Trophoblast cell (in vitro differentiated cells and primary cell): ENCODE data around the gene DNAH2.
A peak's percentile ranks its signal among the peaks of the same experiment; 100 is the strongest.

Source experiments
- DNase-seq, 2 donors: peaks; one replicate each; pipeline ENCODE4 v3.0.0-alpha.2; 2016
- H2AFZ ChIP-seq: 2 replicates; pipeline ENCODE4 v1.6.1; 2013; ENCODE audit warnings: low read length, moderate library complexity, mild to moderate bottlenecking; ENCODE audit not compliant: insufficient read depth, poor library complexity
- H2AK5ac ChIP-seq: 2 replicates; pipeline ENCODE4 v1.6.1; 2013; ENCODE audit warnings: mild to moderate bottlenecking, low read length
- H2BK120ac ChIP-seq: 2 replicates; pipeline ENCODE4 v1.6.1; 2013; ENCODE audit warnings: low read length, mild to moderate bottlenecking, moderate library complexity; ENCODE audit not compliant: insufficient read depth, poor library complexity
- H2BK12ac ChIP-seq: 2 replicates; pipeline ENCODE4 v1.6.1; 2013; ENCODE audit warnings: mild to moderate bottlenecking, low read length, moderate library complexity
- H2BK5ac ChIP-seq: 2 replicates; pipeline ENCODE4 v1.6.1; 2013; ENCODE audit warnings: low read length, low read depth, moderate library complexity, mild to moderate bottlenecking; ENCODE audit not compliant: poor library complexity
- H3K14ac ChIP-seq: 2 replicates; pipeline ENCODE4 v1.6.1; 2013; ENCODE audit warnings: mild to moderate bottlenecking, low read length
- H3K18ac ChIP-seq: 2 replicates; pipeline ENCODE4 v1.6.1; 2013; ENCODE audit warnings: mild to moderate bottlenecking, low read length
- H3K23ac ChIP-seq: 2 replicates; pipeline ENCODE4 v1.6.1; 2013; ENCODE audit warnings: low read length
- H3K27ac ChIP-seq: 2 replicates; pipeline ENCODE4 v1.5.1; 2013; ENCODE audit warnings: low read depth, mild to moderate bottlenecking, inconsistent platforms, low read length, moderate library complexity
- H3K27me3 ChIP-seq: 2 replicates; pipeline ENCODE4 v1.6.1; 2013; ENCODE audit warnings: inconsistent platforms, mild to moderate bottlenecking, low read length, moderate library complexity; ENCODE audit not compliant: insufficient read depth
- H3K36me3 ChIP-seq, 2 experiments: 1 replicate in 1 of 2; 2 replicates in 1 of 2; pipeline ENCODE4 v1.6.1; 2013; ENCODE audit warnings: low read length in 2 of 2, mild to moderate bottlenecking in 2 of 2, moderate library complexity in 1 of 2; ENCODE audit not compliant: insufficient read depth in 2 of 2, control insufficient read depth in 1 of 2
- H3K4ac ChIP-seq: 2 replicates; pipeline ENCODE4 v1.6.1; 2013; ENCODE audit warnings: low read depth, mild to moderate bottlenecking, low read length, moderate library complexity
- H3K4me1 ChIP-seq, 2 experiments: 1 replicate in 1 of 2; 2 replicates in 1 of 2; pipeline ENCODE4 v1.6.1; 2013; ENCODE audit warnings: low read length in 2 of 2, mild to moderate bottlenecking in 2 of 2, moderate library complexity in 1 of 2; ENCODE audit not compliant: insufficient read depth in 2 of 2, control insufficient read depth in 1 of 2
- H3K4me2 ChIP-seq: 2 replicates; pipeline ENCODE4 v1.6.1; 2013; ENCODE audit warnings: inconsistent platforms, mild to moderate bottlenecking, low read length, moderate library complexity
- H3K4me3 ChIP-seq: 2 replicates; pipeline ENCODE4 v1.5.1; 2013; ENCODE audit warnings: mild to moderate bottlenecking, low read depth, low read length, inconsistent platforms
- H3K79me1 ChIP-seq: one replicate; pipeline ENCODE4 v1.6.1; 2013; ENCODE audit warnings: low read length
- H3K79me2 ChIP-seq: 2 replicates; pipeline ENCODE4 v1.6.1; 2013; ENCODE audit warnings: low read length, mild to moderate bottlenecking; ENCODE audit not compliant: control insufficient read depth, insufficient read depth, poor library complexity
- H3K9ac ChIP-seq: 2 replicates; pipeline ENCODE4 v1.6.1; 2013; ENCODE audit warnings: mild to moderate bottlenecking, low read length
- H3K9me3 ChIP-seq: 2 replicates; pipeline ENCODE4 v1.6.1; 2013; ENCODE audit warnings: low read depth, mild to moderate bottlenecking, control low read depth, inconsistent platforms, low read length; ENCODE audit not compliant: insufficient read depth
- H4K12ac ChIP-seq: 2 replicates; pipeline ENCODE4 v1.6.1; 2013; ENCODE audit warnings: low read depth, mild to moderate bottlenecking, low read length, moderate library complexity
- H4K8ac ChIP-seq: 2 replicates; pipeline ENCODE4 v1.6.1; 2013; ENCODE audit warnings: low read depth, mild to moderate bottlenecking, low read length, moderate library complexity
- H4K91ac ChIP-seq: one replicate; pipeline ENCODE4 v1.6.1; 2013; ENCODE audit warnings: low read depth, mild to moderate bottlenecking, low read length, moderate library complexity
- WGBS: extraction: QIAGEN DNeasy Blood & Tissue Kit; methylation state at CpG from one replicate; pipeline ENCODE4 v1.1.7; 2013; ENCODE audit warnings: missing lambda C conversion rate; ENCODE audit not compliant: insufficient read length, insufficient coverage; ENCODE audit errors: extremely low coverage; 5-methylcytosine and 5-hydroxymethylcytosine counted together

Gene DNAH2

GRCh38 chr17:7686222-7687071, 31.1 kb upstream of the DNAH2 start:
- Histone ChIP-seq H3K79me2 (peaks cover 17% of the 10 kb centered on the region), H2AK5ac (peak overlapping the region; percentile 86), H3K18ac (peak overlapping the region; percentile 75), H4K8ac (peak overlapping the region; percentile 71), H3K27me3 (no peaks in the 10 kb centered on the region), H3K4me2 (peak overlapping the region; percentile 94), H3K9me3 (no peaks in the 10 kb centered on the region), H2AFZ (peak overlapping the region; percentile 32), H4K91ac (peak overlapping the region; percentile 91), H3K4ac (peak overlapping the region; percentile 86), H2BK120ac (peak overlapping the region; percentile 70), H3K23ac (no peak overlapping the region), H3K4me3 (peak overlapping the region; percentile 90), H2BK5ac (peak overlapping the region; percentile 81), H4K12ac (peak overlapping the region; percentile 85), H3K14ac (peak overlapping the region; percentile 78), H3K4me1 (peaks cover 4 to 12% of the 10 kb centered on the region in 2 experiments), H3K27ac (peak overlapping the region; percentile 88), H3K9ac (peak overlapping the region; percentile 97), H2BK12ac (no peak overlapping the region), H3K36me3 (peaks cover 0 to 2% of the 10 kb centered on the region in 2 experiments), H3K79me1 (peaks cover 20% of the 10 kb centered on the region)
- WGBS = no CpG with 5 or more reads among the region's 30 CpGs
- DNase-seq = peak; percentile 67 to 83

GRCh38 chr17:7687072-7687907, 30.3 kb upstream of the DNAH2 start, which contains the start of gene TP53:
Gene TP53, minus strand, starts transcription at chr17:7687490. Its CDS starts 10,896 bp downstream, at chr17:7676594.
- Histone ChIP-seq H2BK120ac (peak within 1 kb of the TSS; percentile 81), H4K8ac (peak within 1 kb of the TSS; percentile 95), H4K91ac (peak within 1 kb of the TSS; percentile 91), H3K79me1 (peaks cover 20% of the 10 kb centered on the region), H2BK12ac (no peak within 1 kb of the TSS), H3K36me3 (peaks cover 2% of the 10 kb centered on the region in 2 experiments), H2BK5ac (peak within 1 kb of the TSS; percentile 81), H3K4me2 (peak within 1 kb of the TSS; percentile 94), H3K9ac (peak within 1 kb of the TSS; percentile 97), H4K12ac (peak within 1 kb of the TSS; percentile 85), H3K4ac (peak within 1 kb of the TSS; percentile 86), H3K4me3 (peak within 1 kb of the TSS; percentile 90), H3K18ac (peak within 1 kb of the TSS; percentile 86), H3K27me3 (no peaks in the 10 kb centered on the region), H3K9me3 (no peaks in the 10 kb centered on the region), H3K23ac (no peak within 1 kb of the TSS), H3K14ac (peak within 1 kb of the TSS; percentile 78), H3K4me1 (peaks cover 4 to 12% of the 10 kb centered on the region in 2 experiments), H2AK5ac (peak within 1 kb of the TSS; percentile 86), H2AFZ (peak within 1 kb of the TSS; percentile 53), H3K27ac (peak within 1 kb of the TSS; percentile 88), H3K79me2 (peaks cover 16% of the 10 kb centered on the region)
- 100% methylated on average over 1 of the region's 30 CpGs for WGBS
- DNase-seq = peak; percentile 93 to 96

- peak; percentile 99 to 100 for DNase-seq
- peaks cover 15% of the 10 kb centered on the region for H3K79me2 ChIP-seq
- H3K14ac ChIP-seq = peak within 1 kb of the TSS; percentile 78
- peak within 1 kb of the TSS; percentile 86 for H3K18ac ChIP-seq
- H3K9ac ChIP-seq = peak within 1 kb of the TSS; percentile 97
- WGBS = no CpG with 5 or more reads among the region's 51 CpGs
- H4K91ac ChIP-seq = peak within 1 kb of the TSS; percentile 91
- H3K4me1 ChIP-seq = peaks cover 4 to 12% of the 10 kb centered on the region in 2 experiments
- H3K27ac ChIP-seq = peak within 1 kb of the TSS; percentile 88
- H3K27me3 ChIP-seq = no peaks in the 10 kb centered on the region
- H3K4me3 ChIP-seq = peak within 1 kb of the TSS; percentile 90
- H3K9me3 ChIP-seq = no peaks in the 10 kb centered on the region
- peak within 1 kb of the TSS; percentile 95 for H4K8ac ChIP-seq
- peak within 1 kb of the TSS; percentile 94 for H3K4me2 ChIP-seq
- no peak within 1 kb of the TSS for H3K23ac ChIP-seq
- H2AK5ac ChIP-seq = no peak within 1 kb of the TSS
- H2BK5ac ChIP-seq = peak within 1 kb of the TSS; percentile 32
- H3K36me3 ChIP-seq = peaks cover 2 to 5% of the 10 kb centered on the region in 2 experiments
- peak within 1 kb of the TSS; percentile 81 for H2BK120ac ChIP-seq
- H4K12ac ChIP-seq = peak within 1 kb of the TSS; percentile 23
- peak within 1 kb of the TSS; percentile 53 for H2AFZ ChIP-seq
- no peak within 1 kb of the TSS for H2BK12ac ChIP-seq
- H3K4ac ChIP-seq = peak within 1 kb of the TSS; percentile 86
- peaks cover 20% of the 10 kb centered on the region for H3K79me1 ChIP-seq
Observed at GRCh38 chr17:7687908-7688807, 29.4 kb upstream of the DNAH2 start, which contains the start of gene WRAP53. Gene WRAP53, plus strand, starts transcription at chr17:7688477. Its CDS starts 172 bp downstream, at chr17:7688649.
